Endothelial cell of umbilical vein (primary cell): ENCODE measurements around the gene TBL3.

Experiments used
- EZH2 ChIP-seq: IDR thresholded peaks from 2 replicates; pipeline ENCODE4 v1.6.1; 2012; ENCODE audit warnings: borderline replicate concordance, low read depth, mild to moderate bottlenecking, moderate library complexity, low read length, inconsistent platforms; ENCODE audit not compliant: severe bottlenecking
- GATA2 ChIP-seq: IDR thresholded peaks from 2 replicates; pipeline ENCODE4 v1.7.0; 2011; ENCODE audit warnings: low read depth, mild to moderate bottlenecking, moderate library complexity, mixed read lengths, low read length; ENCODE audit not compliant: insufficient read length, insufficient read depth
- MYC ChIP-seq: IDR thresholded peaks from one replicate; pipeline ENCODE4 v1.6.1; 2011; ENCODE audit warnings: mild to moderate bottlenecking, low read depth, low read length
- POLR2A ChIP-seq: IDR thresholded peaks from 2 replicates; pipeline ENCODE4 v1.6.1; 2012; ENCODE audit warnings: low read depth, mild to moderate bottlenecking, control low read depth, low read length
- POLR2AphosphoS5 ChIP-seq: IDR thresholded peaks from 2 replicates; pipeline ENCODE4 v1.6.1; 2012; ENCODE audit warnings: low read depth, mild to moderate bottlenecking, control low read depth, low read length, moderate library complexity; ENCODE audit not compliant: insufficient read depth
- TF ChIP-seq, protein P1 (sequence below): IDR thresholded peaks from 2 replicates; pipeline ENCODE4 v1.6.1; 2011; ENCODE audit not compliant: insufficient read depth, insufficient read length
- TF ChIP-seq, protein P2 (sequence below), 2 donors: IDR thresholded peaks; 1 replicate in 1 of 2; 2 replicates in 1 of 2; pipeline ENCODE4 v1.5.1; 2011; ENCODE audit warnings: low read length in 2 of 2, mild to moderate bottlenecking in 2 of 2, moderate library complexity in 2 of 2, control low read depth in 1 of 2, inconsistent platforms in 1 of 2, low read depth in 1 of 2; ENCODE audit not compliant: insufficient read depth in 1 of 2; ENCODE audit errors: extremely low read depth in 1 of 2

DNA sequence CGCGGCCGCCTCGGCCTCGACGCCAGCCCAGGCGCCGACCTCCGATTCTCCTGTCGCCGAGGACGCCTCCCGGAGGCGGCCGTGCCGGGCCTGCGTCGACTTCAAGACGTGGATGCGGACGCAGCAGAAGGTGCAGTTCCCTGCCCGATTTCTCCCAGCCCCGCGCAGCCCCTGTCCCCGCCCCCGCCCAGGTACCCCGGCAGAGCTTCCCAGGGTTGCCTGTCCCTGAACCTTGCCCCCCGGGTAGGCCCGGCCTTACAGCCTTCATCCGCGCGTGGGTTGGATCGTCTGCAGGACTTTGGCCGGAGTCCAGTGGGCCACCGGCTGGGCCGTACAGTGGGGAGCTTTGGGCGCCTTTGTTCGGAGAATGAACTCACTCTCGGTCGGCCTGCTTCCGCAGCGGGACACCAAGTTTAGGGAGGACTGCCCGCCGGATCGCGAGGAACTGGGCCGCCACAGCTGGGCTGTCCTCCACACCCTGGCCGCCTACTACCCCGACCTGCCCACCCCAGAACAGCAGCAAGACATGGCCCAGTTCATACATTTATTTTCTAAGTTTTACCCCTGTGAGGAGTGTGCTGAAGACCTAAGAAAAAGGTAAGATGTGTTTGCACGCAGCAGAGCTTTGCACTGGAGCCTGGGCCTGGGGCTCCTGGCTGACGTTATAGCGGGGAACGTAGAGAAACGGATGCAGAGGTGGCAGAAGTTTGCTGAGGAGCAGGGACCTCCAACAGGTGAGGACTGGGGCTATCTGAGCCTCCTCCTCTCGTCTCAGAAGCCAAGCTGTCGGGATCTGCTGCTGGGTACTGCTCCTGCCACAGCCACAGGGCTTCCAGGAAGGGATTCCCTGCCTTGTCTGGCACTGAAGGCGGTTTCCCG is 12.7 kb downstream of the TBL3 start:
- TF ChIP-seq, protein P1, sequence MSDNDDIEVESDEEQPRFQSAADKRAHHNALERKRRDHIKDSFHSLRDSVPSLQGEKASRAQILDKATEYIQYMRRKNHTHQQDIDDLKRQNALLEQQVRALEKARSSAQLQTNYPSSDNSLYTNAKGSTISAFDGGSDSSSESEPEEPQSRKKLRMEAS, result no peak
- TF ChIP-seq, protein P2, sequence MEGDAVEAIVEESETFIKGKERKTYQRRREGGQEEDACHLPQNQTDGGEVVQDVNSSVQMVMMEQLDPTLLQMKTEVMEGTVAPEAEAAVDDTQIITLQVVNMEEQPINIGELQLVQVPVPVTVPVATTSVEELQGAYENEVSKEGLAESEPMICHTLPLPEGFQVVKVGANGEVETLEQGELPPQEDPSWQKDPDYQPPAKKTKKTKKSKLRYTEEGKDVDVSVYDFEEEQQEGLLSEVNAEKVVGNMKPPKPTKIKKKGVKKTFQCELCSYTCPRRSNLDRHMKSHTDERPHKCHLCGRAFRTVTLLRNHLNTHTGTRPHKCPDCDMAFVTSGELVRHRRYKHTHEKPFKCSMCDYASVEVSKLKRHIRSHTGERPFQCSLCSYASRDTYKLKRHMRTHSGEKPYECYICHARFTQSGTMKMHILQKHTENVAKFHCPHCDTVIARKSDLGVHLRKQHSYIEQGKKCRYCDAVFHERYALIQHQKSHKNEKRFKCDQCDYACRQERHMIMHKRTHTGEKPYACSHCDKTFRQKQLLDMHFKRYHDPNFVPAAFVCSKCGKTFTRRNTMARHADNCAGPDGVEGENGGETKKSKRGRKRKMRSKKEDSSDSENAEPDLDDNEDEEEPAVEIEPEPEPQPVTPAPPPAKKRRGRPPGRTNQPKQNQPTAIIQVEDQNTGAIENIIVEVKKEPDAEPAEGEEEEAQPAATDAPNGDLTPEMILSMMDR (IDR thresholded peaks at IDR 0.05; ENCODE audit: extremely low read depth in 1 of 2, insufficient read depth in 1 of 2, low read depth in 1 of 2, low read length in 2 of 2), result no peak
- TF ChIP-seq POLR2AphosphoS5 (no peak), MYC (no peak), POLR2A (no peak), EZH2 (no peak), GATA2 (no peak)
